WTC11 (cell line): ENCODE measurements around the gene PRR12. TPM values are rescaled to one million over a fixed set of nuclear protein-coding genes. Genes with fewer than 3 reads are reported as not detected.

Experiments
- ATAC-seq: fragments of 200-7000 bp; cut with Tn5 transposase; 2 replicates; pipeline ENCODE4 v1.10.0; 2021; ENCODE audit warnings: mild to moderate bottlenecking, moderate library complexity
- CTCF ChIA-PET: fragments of 300-600 bp; sonication (Branson Sonifier 250); formaldehyde crosslinking; loops from one replicate; lab custom pipeline; 2021; ENCODE audit warnings: antibody characterized with exemption; lab: Charles Lee
- POLR2A ChIA-PET: fragments of 350-600 bp; sonication (Branson Sonifier 250); formaldehyde crosslinking; loops from one replicate; lab custom pipeline; 2021; ENCODE audit warnings: antibody characterized with exemption; lab: Charles Lee
- DNase-seq: peaks from one replicate; pipeline ENCODE4 v3.0.0; 2021; ENCODE audit warnings: low spot score
- H3K27ac Mint-ChIP-seq: 2 replicates; pipeline ENCODE4 v1.8.0; 2021; ENCODE audit warnings: mixed read lengths
- H3K27me3 Mint-ChIP-seq: 2 replicates; pipeline ENCODE4 v1.8.0; 2021; ENCODE audit warnings: low read depth, mild to moderate bottlenecking, moderate library complexity, mixed read lengths
- H3K36me3 Mint-ChIP-seq: 2 replicates; pipeline ENCODE4 v1.8.0; 2021; ENCODE audit warnings: mixed read lengths
- H3K4me1 Mint-ChIP-seq: 2 replicates; pipeline ENCODE4 v1.8.0; 2022; ENCODE audit warnings: mixed read lengths
- H3K4me3 Mint-ChIP-seq: 2 replicates; pipeline ENCODE4 v1.8.0; 2021; ENCODE audit warnings: mild to moderate bottlenecking, moderate library complexity, mixed read lengths
- H3K9me3 Mint-ChIP-seq: 2 replicates; pipeline ENCODE4 v1.8.0; 2021; ENCODE audit warnings: mixed read lengths
- ARID4B ChIP-seq: sonication (generic); formaldehyde crosslinking; IDR thresholded peaks from 2 replicates; pipeline ENCODE4 v1.8.0; 2023; ENCODE audit warnings: missing genetic modification reagents, mild to moderate bottlenecking, borderline replicate concordance
- ATF1 ChIP-seq: sonication (generic); formaldehyde crosslinking; IDR thresholded peaks from 2 replicates; pipeline ENCODE4 v1.8.1; 2023; ENCODE audit warnings: mild to moderate bottlenecking, moderate library complexity, missing genetic modification reagents
- NR3C1 ChIP-seq: sonication (generic); formaldehyde crosslinking; conservative IDR thresholded peaks from 2 replicates; pipeline ENCODE4 v1.8.1; 2023; ENCODE audit warnings: low read depth, mild to moderate bottlenecking, missing genetic modification reagents
- ZBTB21 ChIP-seq: sonication (generic); formaldehyde crosslinking; IDR thresholded peaks from 2 replicates; pipeline ENCODE4 v1.8.1; 2023; ENCODE audit warnings: mild to moderate bottlenecking, missing genetic modification reagents, borderline replicate concordance
- ZBTB43 ChIP-seq: sonication (generic); formaldehyde crosslinking; IDR thresholded peaks from 2 replicates; pipeline ENCODE4 v1.8.1; 2023; ENCODE audit warnings: mild to moderate bottlenecking, missing genetic modification reagents
- ZMAT4 ChIP-seq: fragments of 250-450 bp; sonication (Bioruptor Pico); IDR thresholded peaks from 2 replicates; pipeline ENCODE4 v1.9.0; 2021; ENCODE audit warnings: mild to moderate bottlenecking
- ZNF219 ChIP-seq: sonication (generic); formaldehyde crosslinking; IDR thresholded peaks from 2 replicates; pipeline ENCODE4 v1.8.0; 2023; ENCODE audit warnings: missing genetic modification reagents, mild to moderate bottlenecking, borderline replicate concordance
- ZNF532 ChIP-seq: fragments of 250-450 bp; sonication (Bioruptor Pico); IDR thresholded peaks from 2 replicates; pipeline ENCODE4 v1.9.0; 2021; ENCODE audit warnings: mild to moderate bottlenecking, borderline replicate concordance
- ZSCAN18 ChIP-seq: fragments of 250-450 bp; sonication (Bioruptor Pico); IDR thresholded peaks from 2 replicates; pipeline ENCODE4 v2.1.2; 2022; ENCODE audit warnings: mild to moderate bottlenecking, moderate library complexity
- total RNA-seq: library from RNA; stranded (reverse); gene quantifications from 3 replicates; pipeline ENCODE4 v1.2.3, GENCODE V29; 2021
- TF ChIP-seq, protein P1 (sequence below): fragments of 250-450 bp; sonication (Bioruptor Pico); conservative IDR thresholded peaks from 2 replicates; pipeline ENCODE4 v1.9.0; 2021; ENCODE audit warnings: mild to moderate bottlenecking
- TF ChIP-seq, protein P2 (sequence below): sonication (generic); formaldehyde crosslinking; IDR thresholded peaks from 2 replicates; pipeline ENCODE4 v1.8.0; 2022; ENCODE audit warnings: mild to moderate bottlenecking, missing genetic modification reagents

PRR12 gene
- total RNA-seq, 1 experiment from 2014 or later, result 86.1 TPM

GRCh38 chr19:49554701-49555181, 36.2 kb upstream of the PRR12 start:
- TF ChIP-seq NR3C1 (CRISPR knock-in tag) (no peak), ZMAT4 (CRISPR knock-in tag) (no peak), ZNF219 (CRISPR knock-in tag) (no peak), ZNF532 (CRISPR knock-in tag) (no peak), ZBTB21 (CRISPR knock-in tag) (no peak), ZBTB43 (CRISPR knock-in tag) (no peak), ATF1 (CRISPR knock-in tag) (no peak), ARID4B (CRISPR knock-in tag) (no peak), ZSCAN18 (CRISPR knock-in tag) (no peak)
- TF ChIP-seq, protein P1, sequence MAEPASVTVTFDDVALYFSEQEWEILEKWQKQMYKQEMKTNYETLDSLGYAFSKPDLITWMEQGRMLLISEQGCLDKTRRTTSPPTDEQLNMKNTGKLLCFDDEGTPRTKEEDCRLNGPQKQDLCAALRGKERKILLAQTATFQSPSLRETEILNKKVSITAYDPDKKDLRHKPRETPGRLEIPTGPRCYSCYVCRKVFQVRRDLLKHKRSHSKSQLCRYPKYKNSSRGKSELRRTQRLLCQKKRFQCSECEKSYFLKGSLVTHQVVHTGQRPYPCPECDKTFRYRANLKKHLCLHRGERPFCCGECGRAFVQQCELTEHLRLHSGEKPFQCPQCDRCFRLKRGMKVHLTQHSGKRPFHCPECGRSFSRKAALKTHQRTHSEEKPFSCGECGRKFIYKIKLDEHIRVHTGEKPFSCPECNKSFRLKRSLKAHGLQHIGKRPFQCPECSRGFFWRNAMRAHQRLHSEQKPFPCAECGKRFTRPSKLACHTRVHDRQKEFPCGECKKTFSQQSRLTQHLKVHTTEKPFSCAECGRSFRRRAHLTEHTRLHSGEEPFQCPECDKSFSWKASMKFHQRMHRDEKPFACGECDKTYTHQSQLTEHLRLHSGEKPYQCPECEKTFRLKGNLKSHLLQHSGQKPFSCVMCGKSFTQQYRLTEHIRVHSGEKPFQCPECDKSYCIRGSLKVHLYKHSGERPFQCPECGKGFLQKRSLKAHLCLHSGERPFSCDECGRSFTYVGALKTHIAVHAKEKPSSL (CRISPR knock-in tag), result no peak
- TF ChIP-seq, protein P2, sequence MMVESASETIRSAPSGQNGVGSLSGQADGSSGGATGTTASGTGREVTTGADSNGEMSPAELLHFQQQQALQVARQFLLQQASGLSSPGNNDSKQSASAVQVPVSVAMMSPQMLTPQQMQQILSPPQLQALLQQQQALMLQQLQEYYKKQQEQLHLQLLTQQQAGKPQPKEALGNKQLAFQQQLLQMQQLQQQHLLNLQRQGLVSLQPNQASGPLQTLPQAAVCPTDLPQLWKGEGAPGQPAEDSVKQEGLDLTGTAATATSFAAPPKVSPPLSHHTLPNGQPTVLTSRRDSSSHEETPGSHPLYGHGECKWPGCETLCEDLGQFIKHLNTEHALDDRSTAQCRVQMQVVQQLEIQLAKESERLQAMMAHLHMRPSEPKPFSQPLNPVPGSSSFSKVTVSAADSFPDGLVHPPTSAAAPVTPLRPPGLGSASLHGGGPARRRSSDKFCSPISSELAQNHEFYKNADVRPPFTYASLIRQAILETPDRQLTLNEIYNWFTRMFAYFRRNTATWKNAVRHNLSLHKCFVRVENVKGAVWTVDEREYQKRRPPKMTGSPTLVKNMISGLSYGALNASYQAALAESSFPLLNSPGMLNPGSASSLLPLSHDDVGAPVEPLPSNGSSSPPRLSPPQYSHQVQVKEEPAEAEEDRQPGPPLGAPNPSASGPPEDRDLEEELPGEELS (CRISPR knock-in tag), result no peak
- no peaks in the 10 kb centered on the region for H3K27me3 Mint-ChIP-seq
- DNase-seq, result no peak
- H3K36me3 Mint-ChIP-seq, result peaks cover 27% of the 10 kb centered on the region
- peak overlapping the region; percentile 58; the same call in 1 of the 2 replicates for H3K27ac Mint-ChIP-seq
- CTCF ChIA-PET, result interaction anchor here (0.7 to 1.6 kb wide), 2 partner anchors 8 to 38 kb away, joined by 3 to 7 read pairs; no protein-coding TSS in a partner anchor
- peaks cover 11% of the 10 kb centered on the region for H3K4me1 Mint-ChIP-seq
- H3K4me3 Mint-ChIP-seq, result no peak overlapping the region
- POLR2A ChIA-PET, result no interaction called here
- ATAC-seq, result no peak
- H3K9me3 Mint-ChIP-seq, result no peaks in the 10 kb centered on the region
